ENCODE results near the gene L1TD1. TPM values are rescaled to one million over a fixed set of nuclear protein-coding genes. Genes with fewer than 3 reads are reported as not detected.

Gene L1TD1
- total and polyA plus RNA-seq, 12 donors, result 0.07 to 0.16 (median 0.12) TPM; not detected in 9

- no peak overlapping the region for H3K27ac ChIP-seq
- H3K27me3 ChIP-seq, result peaks cover 0 to 8% (median 0%) of the 10 kb centered on the region in 7 donors
- H3K4me1 ChIP-seq, result peaks cover 0 to 3% (median 0%) of the 10 kb centered on the region in 9 donors
- no peak for TF ChIP-seq CTCF (IDR thresholded peaks at IDR 0.05)
- DNase-seq (no peak), ATAC-seq (no peak)
- H3K36me3 ChIP-seq, result no peaks in the 10 kb centered on the region
- no peak overlapping the region for H3K4me3 ChIP-seq
- 38 to 47% methylated on average over 2 of the region's 3 CpGs for WGBS, 2 donors
- intact Hi-C loops (cut with DNase I), result no loop called here
- H3K9me3 ChIP-seq, result no peaks in the 10 kb centered on the region
Measured at GRCh38 chr1:62224182-62224581, 29.5 kb downstream of the L1TD1 start.

DNA sequence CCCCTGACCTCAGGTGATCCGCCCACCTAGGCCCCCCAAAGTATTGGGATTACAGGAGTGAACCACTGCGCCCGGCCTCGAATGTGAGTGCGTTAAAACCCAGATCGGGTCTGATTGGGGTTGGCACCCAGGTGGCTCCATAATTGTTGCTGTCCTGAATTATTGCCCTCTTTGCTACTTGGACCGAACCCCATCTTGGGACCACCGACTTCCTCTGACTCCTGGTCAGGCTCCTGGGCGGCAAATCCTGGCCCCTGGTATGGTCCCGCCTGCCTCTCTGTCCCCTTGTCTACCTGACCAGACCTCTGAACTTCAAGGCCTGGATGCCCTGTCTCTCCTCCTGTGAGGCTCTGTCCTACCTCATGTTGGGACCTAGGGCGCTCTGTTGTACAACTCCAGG, 32.8 kb downstream of the L1TD1 start:
- H3K4me1 ChIP-seq, result peaks cover 0 to 6% (median 0%) of the 10 kb centered on the region in 9 donors
- H3K27ac ChIP-seq, result no peak overlapping the region
- H3K36me3 ChIP-seq, result no peaks in the 10 kb centered on the region
- no peak for TF ChIP-seq CTCF (IDR thresholded peaks at IDR 0.05)
- H3K4me3 ChIP-seq, result no peak overlapping the region
- H3K9me3 ChIP-seq, result no peaks in the 10 kb centered on the region
- intact Hi-C loops (cut with DNase I), result no loop called here
- DNase-seq (no peak), ATAC-seq (no peak)
- 87 to 90% methylated on average over 11 of the region's 11 CpGs for WGBS, 2 donors
- H3K27me3 ChIP-seq, result peaks cover 0 to 8% (median 0%) of the 10 kb centered on the region in 7 donors

- H3K27ac ChIP-seq, result no peak overlapping the region
- H3K9me3 ChIP-seq, result no peaks in the 10 kb centered on the region
- no peaks in the 10 kb centered on the region for H3K36me3 ChIP-seq
- no peak overlapping the region for H3K4me3 ChIP-seq
- no peak for DNase-seq
- WGBS, 2 donors, result 83 to 84% methylated on average over 12 of the region's 12 CpGs
- peaks cover 0 to 8% (median 0%) of the 10 kb centered on the region in 7 donors for H3K27me3 ChIP-seq
- intact Hi-C loops (cut with DNase I), result no loop called here
- no peak for TF ChIP-seq CTCF (IDR thresholded peaks at IDR 0.05)
- peaks cover 0 to 6% (median 0%) of the 10 kb centered on the region in 9 donors for H3K4me1 ChIP-seq
- ATAC-seq, result peak in 1 of 8 donors; percentile 16
Measured at GRCh38 chr1:62228136-62228882, 33.7 kb downstream of the L1TD1 start.

GRCh38 chr1:62228883-62229187, 34.2 kb downstream of the L1TD1 start:
- Histone ChIP-seq H3K4me3 (no peak overlapping the region), H3K36me3 (no peaks in the 10 kb centered on the region), H3K27ac (no peak overlapping the region), H3K4me1 (peaks cover 0 to 6% (median 0%) of the 10 kb centered on the region in 9 donors), H3K27me3 (peaks cover 0 to 8% (median 0%) of the 10 kb centered on the region in 7 donors), H3K9me3 (no peaks in the 10 kb centered on the region)
- intact Hi-C loops (cut with DNase I), result no loop called here
- DNase-seq (peak in 1 of 2 donors; percentile 18), ATAC-seq (no peak)
- 66 to 71% methylated on average over 4 of the region's 4 CpGs for WGBS, 2 donors
- no peak for TF ChIP-seq CTCF (IDR thresholded peaks at IDR 0.05)
